K562 (cell line): ENCODE measurements around the gene STRN3.

ENCODE experiments used
- CSDE1 ChIP-seq, 2 experiments: fragments of 450-650 bp; IDR thresholded peaks; 2 replicates each; pipeline ENCODE4 v1.6.1; 2016; ENCODE audit warnings: mild to moderate bottlenecking in 1 of 2
- CTCF ChIP-seq, 3 experiments: IDR thresholded peaks in 2 of 3; conservative IDR thresholded peaks in 1 of 3; 2 replicates each; pipeline ENCODE4 v1.5.1; 2011 to 2012; ENCODE audit warnings: low read length in 3 of 3, mild to moderate bottlenecking in 3 of 3, control low read depth in 2 of 3, improper control_type of control experiment in 1 of 3, inconsistent platforms in 1 of 3, low read depth in 1 of 3, mixed read lengths in 1 of 3, moderate library complexity in 1 of 3; ENCODE audit not compliant: insufficient read depth in 2 of 3
- GTF2F1 ChIP-seq: IDR thresholded peaks from 2 replicates; pipeline ENCODE4 v1.6.1; 2011; ENCODE audit warnings: low read depth, low read length, improper control_type of control experiment
- NFIC ChIP-seq: fragments of 450-650 bp; IDR thresholded peaks from 2 replicates; pipeline ENCODE4 v1.6.1; 2017; ENCODE audit warnings: mild to moderate bottlenecking, inconsistent platforms
- TCF7L2 ChIP-seq: fragments of 150-350 bp; IDR thresholded peaks from 2 replicates; pipeline ENCODE4 v1.6.1; 2016; ENCODE audit warnings: low read depth, mild to moderate bottlenecking, low read length, moderate library complexity
- ZNF384 ChIP-seq: IDR thresholded peaks from 2 replicates; pipeline ENCODE4 v1.6.1; 2012; ENCODE audit warnings: low read depth, low read length, improper control_type of control experiment

- TF ChIP-seq ZNF384 (no peak), CTCF (IDR thresholded peaks at IDR 0.05 in 2 of 3, conservative IDR thresholded peaks at IDR 0.05 in 1 of 3; ENCODE audit: insufficient read depth in 2 of 3, low read depth in 1 of 3, low read length in 3 of 3) (no peak), CSDE1 (IDR thresholded peaks at IDR 0.05) (no peak), TCF7L2 (no peak), NFIC (no peak), GTF2F1 (no peak)
Observed at GRCh38 chr14:30980980-30981379, 45.2 kb downstream of the STRN3 start.
